K562 (cell line): ENCODE measurements around the gene DYNAP. TPM values are rescaled to one million over a fixed set of nuclear protein-coding genes. Genes with fewer than 3 reads are reported as not detected.

ENCODE experiments used
- ARID1B ChIP-seq: fragments of 450-650 bp; IDR thresholded peaks from 2 replicates; pipeline ENCODE4 v1.6.1; 2016; ENCODE audit warnings: antibody characterized with exemption, mild to moderate bottlenecking, inconsistent platforms
- ARID3B ChIP-seq: fragments of 250-450 bp; sonication (Bioruptor Pico); IDR thresholded peaks from 2 replicates; pipeline ENCODE4 v1.4.0; 2020; ENCODE audit warnings: borderline replicate concordance
- ATF1 ChIP-seq, 2 experiments: fragments of 450-650 bp in 1 of 2; IDR thresholded peaks; 2 replicates each; pipeline ENCODE4 v1.6.1; 2016; ENCODE audit warnings: missing compliant biosample characterization in 1 of 2, missing genetic modification characterization in 1 of 2
- CHD1 ChIP-seq: fragments of 200-600 bp; sonication (generic); IDR thresholded peaks from one replicate; pipeline ENCODE4 v1.6.1; 2012; ENCODE audit warnings: mild to moderate bottlenecking, moderate library complexity, low read length, inconsistent platforms
- CREM ChIP-seq: IDR thresholded peaks from 2 replicates; pipeline ENCODE4 v1.6.1; 2014; ENCODE audit warnings: antibody characterized with exemption, low read depth
- EP300 ChIP-seq: IDR thresholded peaks from 2 replicates; pipeline ENCODE4 v1.6.1; 2012; ENCODE audit warnings: low read length, improper control_type of control experiment
- EZH2 ChIP-seq: IDR thresholded peaks from 2 replicates; pipeline ENCODE4 v1.6.1; 2012; ENCODE audit warnings: low read depth, mild to moderate bottlenecking, inconsistent platforms, low read length, borderline replicate concordance
- KLF16 ChIP-seq: IDR thresholded peaks from 2 replicates; pipeline ENCODE4 v1.6.1; 2016; ENCODE audit warnings: antibody characterized with exemption
- MCM3 ChIP-seq: fragments of 450-650 bp; IDR thresholded peaks from 2 replicates; pipeline ENCODE4 v1.6.1; 2016
- OTX1 ChIP-seq: fragments of 450-650 bp; formaldehyde crosslinking; IDR thresholded peaks from 2 replicates; pipeline ENCODE4 v1.4.0; 2022; ENCODE audit warnings: mild to moderate bottlenecking
- RAD51 ChIP-seq: fragments of 450-650 bp; IDR thresholded peaks from 2 replicates; pipeline ENCODE4 v1.7.1; 2016; ENCODE audit warnings: low read depth, mild to moderate bottlenecking, borderline replicate concordance
- RCOR1 ChIP-seq, 2 experiments: IDR thresholded peaks; 2 replicates each; pipeline ENCODE4 v1.6.1; 2012; ENCODE audit warnings: low read depth in 2 of 2, low read length in 2 of 2, borderline replicate concordance in 1 of 2, improper control_type of control experiment in 1 of 2
- SP1 ChIP-seq: sonication (generic); formaldehyde crosslinking; IDR thresholded peaks from 2 replicates; pipeline ENCODE4 v1.8.1; 2022; ENCODE audit warnings: mild to moderate bottlenecking, missing genetic modification reagents
- TEAD4 ChIP-seq, 2 experiments: sonication (generic) in 1 of 2; formaldehyde crosslinking in 1 of 2; IDR thresholded peaks; 2 replicates each; pipeline versions ENCODE4 v1.6.1 to v1.8.0; 2012 to 2022; ENCODE audit warnings: borderline replicate concordance in 1 of 2, inconsistent platforms in 1 of 2, low read length in 1 of 2, mild to moderate bottlenecking in 1 of 2, missing genetic modification reagents in 1 of 2
- ZBTB8A ChIP-seq: fragments of 450-650 bp; IDR thresholded peaks from 2 replicates; pipeline ENCODE4 v1.6.1; 2018; ENCODE audit warnings: mild to moderate bottlenecking, moderate library complexity; ENCODE audit not compliant: partially characterized antibody
- ZBTB9 ChIP-seq: fragments of 450-650 bp; formaldehyde crosslinking; IDR thresholded peaks from 2 replicates; pipeline ENCODE4 v1.4.0; 2020; ENCODE audit warnings: mild to moderate bottlenecking, moderate library complexity
- ZFPM2 ChIP-seq: fragments of 250-450 bp; sonication (Bioruptor Pico); IDR thresholded peaks from 2 replicates; pipeline ENCODE4 v1.5.1; 2022; ENCODE audit warnings: mild to moderate bottlenecking
- ZNF133 ChIP-seq: fragments of 250-450 bp; sonication (Bioruptor Pico); IDR thresholded peaks from 2 replicates; pipeline ENCODE4 v1.4.0; 2020; ENCODE audit warnings: mild to moderate bottlenecking
- ZNF175 ChIP-seq: fragments of 200-800 bp; sonication (Bioruptor generic); IDR thresholded peaks from 2 replicates; pipeline ENCODE4 v1.6.1; 2016; ENCODE audit warnings: low read depth, mild to moderate bottlenecking, missing genetic modification characterization, missing compliant biosample characterization
- ZNF583 ChIP-seq: fragments of 250-450 bp; sonication (Bioruptor Pico); IDR thresholded peaks from 2 replicates; pipeline ENCODE4 v1.4.0; 2020
- ZNF740 ChIP-seq, 3 experiments: fragments of 200-800 bp in 1 of 3; sonication (Bioruptor generic) in 1 of 3; sonication (generic) in 1 of 3; formaldehyde crosslinking in 1 of 3; IDR thresholded peaks; 2 replicates each; pipeline versions ENCODE4 v1.6.1 to v1.8.0; 2016 to 2022; ENCODE audit warnings: mild to moderate bottlenecking in 2 of 3, missing compliant biosample characterization in 2 of 3, missing genetic modification characterization in 2 of 3, missing genetic modification reagents in 1 of 3
- polyA plus RNA-seq, 8 experiments: library from polyadenylated mRNA; depleted of rRNA in 4 of 8; stranded (reverse) in 5 of 8; unstranded in 3 of 8; fragments of >200 nt; fragmentation: Nextera tagmentation in 2 of 8; fragmentation: Illumina TruSeq in 1 of 8; extraction: Ambion mirVana in 2 of 8; extraction: Trizol in 1 of 8; gene quantifications; 2 replicates each; pipeline versions ENCODE4 v1.2.1 to v1.2.3, GENCODE V29; 2011 to 2014; ENCODE audit warnings: inconsistent platforms in 1 of 8, missing spikeins in 1 of 8
- total RNA-seq, 7 experiments: library from RNA; depleted of rRNA in 6 of 7; stranded (reverse); fragments of >200 nt in 6 of 7; fragmentation: Illumina TruSeq in 2 of 7; extraction: Trizol in 2 of 7; gene quantifications; 2 replicates each; pipeline versions ENCODE4 v1.2.1 to v1.2.3, GENCODE V29; 2011 to 2021; ENCODE audit warnings: low replicate concordance in 1 of 7

Gene DYNAP
- total and polyA plus RNA-seq, 9 of the 15 experiments (the other 6 are each of a cell fraction or from before 2014, with no cell fraction given), result not detected

- TF ChIP-seq ZBTB9 (no peak), ZNF175 (CRISPR knock-in tag) (no peak), ZFPM2 (CRISPR knock-in tag) (no peak), EP300 (peak; percentile 37; the same call in 1 of the 2 replicates), EZH2 (no peak), OTX1 (CRISPR knock-in tag) (no peak), RCOR1 (IDR thresholded peaks at IDR 0.05; ENCODE audit: borderline replicate concordance in 1 of 2, low read depth in 2 of 2, low read length in 2 of 2) (peak in 1 of 2 experiments; percentile 17; a peak in 1 of 4 replicates), RAD51 (no peak), CHD1 (no peak), ZNF583 (CRISPR knock-in tag) (no peak), ZNF740 (CRISPR knock-in tag; IDR thresholded peaks at IDR 0.05) (no peak), ZNF740 (tag; IDR thresholded peaks at IDR 0.05) (no peak), CREM (peak; percentile 60), KLF16 (0 out of 2 replicates have a peak, but pooled peaks have one; percentile 16), ZNF133 (CRISPR knock-in tag) (no peak), MCM3 (no peak), ZBTB8A (no peak), ATF1 (CRISPR knock-in tag; IDR thresholded peaks at IDR 0.05) (no peak), ATF1 (tag; IDR thresholded peaks at IDR 0.05) (peak; percentile 19; the same call in 1 of the 2 replicates), ARID1B (peak; percentile 67), TEAD4 (IDR thresholded peaks at IDR 0.05; ENCODE audit: low read length) (peak; percentile 43; the same call in 1 of the 2 replicates), TEAD4 (CRISPR knock-in tag; IDR thresholded peaks at IDR 0.05; ENCODE audit: borderline replicate concordance) (no peak), SP1 (CRISPR knock-in tag) (no peak), ARID3B (CRISPR knock-in tag) (no peak)
These were observed 25.3 kb downstream of the DYNAP start (continued) for GRCh38 chr18:54616220-54616848.
